Measurements from ENCODE around the gene AK8.

The AK8 gene

DNA sequence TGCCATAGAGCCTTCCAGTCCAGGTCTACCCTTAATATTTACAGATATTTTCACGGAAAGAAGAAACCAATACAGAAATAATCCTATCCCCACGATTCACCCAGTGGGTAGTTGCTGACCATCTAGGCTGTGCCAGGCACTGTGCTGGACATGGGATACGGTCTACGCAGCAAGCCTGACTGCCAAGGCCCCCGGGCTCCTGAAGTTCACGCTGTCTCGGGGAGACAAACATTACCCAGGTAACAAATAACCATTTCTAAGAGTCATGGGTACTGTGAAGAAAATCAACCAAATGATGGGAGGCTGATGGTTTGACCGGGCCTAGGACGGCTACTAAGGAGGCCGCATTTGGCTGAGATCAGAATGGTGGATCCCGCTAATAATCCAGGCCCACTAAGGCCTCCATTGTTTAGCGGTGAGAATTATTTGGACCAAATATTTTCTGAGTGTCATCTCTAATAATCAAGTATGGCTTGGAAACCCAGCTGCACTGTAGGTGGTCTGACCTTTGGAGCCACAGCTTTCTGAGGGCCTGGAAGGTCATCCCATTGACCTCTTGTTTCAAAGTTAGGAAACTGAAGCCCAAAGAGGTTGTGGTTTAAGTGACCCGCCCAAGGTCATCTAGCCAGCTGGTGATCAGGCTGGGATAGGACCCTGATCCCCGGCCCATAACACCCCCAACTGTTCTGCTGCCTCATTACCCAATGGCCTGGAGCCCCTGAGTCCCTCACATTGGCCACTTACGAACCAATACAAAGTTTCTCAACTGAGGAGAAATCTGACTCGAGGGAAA lies 82.4 kb downstream of the AK8 start:
- DNase-seq = no peak

GRCh38 chr9:132794730-132795380 lies 83.2 kb downstream of the AK8 start:
- peak; percentile 69 for DNase-seq

DNA sequence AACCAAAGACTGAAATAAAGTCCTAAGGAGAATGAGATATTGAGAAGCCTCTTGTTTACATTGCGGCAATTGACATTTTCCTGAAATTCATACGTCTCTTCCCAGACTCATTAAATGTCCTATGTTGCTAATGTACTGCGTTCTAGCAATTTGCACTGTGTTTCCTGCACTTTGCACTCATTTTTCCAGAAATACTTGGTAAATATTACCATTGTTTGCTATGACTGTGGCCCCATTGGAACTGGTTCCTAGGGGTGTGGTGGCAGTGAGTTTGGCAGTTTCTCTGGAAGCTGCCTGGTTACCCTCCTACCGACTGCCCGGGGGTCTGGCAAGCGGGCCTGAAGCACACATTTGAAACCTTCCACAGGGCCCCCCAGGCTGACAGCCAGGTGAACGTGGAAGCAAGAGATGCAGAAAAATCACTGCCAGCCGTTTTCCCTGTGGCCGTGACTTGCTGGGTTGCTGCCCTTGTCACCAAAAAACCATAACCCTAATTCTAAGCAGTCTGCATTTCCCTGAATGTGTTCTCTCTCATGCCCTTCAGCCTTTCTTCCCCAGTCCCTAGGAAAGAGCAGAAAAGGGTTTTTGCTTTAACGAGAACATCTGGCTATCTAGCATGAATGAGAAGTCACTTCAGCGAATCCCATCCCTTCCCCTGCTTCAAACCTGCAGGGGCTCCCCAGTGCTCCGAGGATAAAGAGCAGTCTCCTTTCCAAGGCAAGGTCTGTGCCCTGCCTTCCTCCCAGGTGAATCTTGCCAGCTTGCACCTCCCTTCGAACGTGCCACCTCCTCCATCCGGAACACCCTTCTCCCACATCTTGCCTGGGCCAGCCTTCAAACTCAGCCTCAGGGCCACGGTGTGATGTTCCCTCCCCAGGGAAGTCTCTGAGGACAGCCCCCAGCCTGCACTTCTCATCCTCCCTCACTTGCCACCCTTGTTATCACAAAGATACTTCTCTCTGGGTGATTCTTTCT lies 84.2 kb downstream of the AK8 start:
- DNase-seq = no peak

DNA sequence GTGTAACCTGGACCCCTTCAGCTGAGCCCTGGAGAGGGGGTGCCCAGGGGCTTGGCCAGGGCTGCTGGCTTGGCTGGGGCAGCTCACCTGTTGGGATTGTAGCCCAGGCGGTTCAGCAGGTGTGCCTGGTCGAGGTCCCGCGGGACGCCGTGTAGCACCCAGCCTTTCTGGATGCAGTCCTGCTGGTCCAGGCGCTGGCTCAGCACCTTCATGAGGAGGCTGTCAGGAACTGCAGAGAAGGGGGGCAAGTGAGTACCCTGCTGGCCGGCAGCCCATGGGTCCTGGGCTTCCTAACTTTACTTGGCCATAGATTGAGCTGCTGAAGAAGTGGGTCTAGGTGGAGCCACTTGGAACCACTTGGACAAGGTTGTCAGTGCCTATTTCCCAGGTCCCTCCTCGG lies 85.5 kb downstream of the AK8 start:
- no peak for DNase-seq

DNA sequence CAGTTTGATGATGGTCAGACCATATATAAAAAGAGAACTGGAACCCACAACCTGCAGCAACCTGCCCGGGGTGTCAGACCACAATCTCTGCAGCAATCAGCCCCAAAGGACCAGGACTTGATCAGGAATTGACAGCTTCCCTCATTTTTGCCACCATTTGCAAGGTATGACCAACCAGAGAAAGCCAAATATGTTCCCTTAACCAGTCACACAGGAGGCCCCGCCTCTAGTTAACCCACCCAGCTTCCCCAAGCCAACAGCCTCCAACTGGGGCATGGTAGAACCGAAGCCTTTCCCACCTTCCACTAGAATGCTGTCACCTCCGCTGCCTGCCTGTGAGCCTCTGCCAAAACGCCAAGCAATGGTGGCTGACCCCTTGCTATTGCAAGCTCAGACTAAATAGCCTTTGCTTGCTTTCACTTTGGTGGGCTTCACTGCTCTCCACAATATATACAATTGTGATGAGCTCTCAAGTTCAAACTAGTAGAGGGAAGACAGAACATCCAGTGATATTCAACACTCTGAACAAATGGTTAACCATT lies 86.3 kb downstream of the AK8 start:
- no peak for DNase-seq

DNA sequence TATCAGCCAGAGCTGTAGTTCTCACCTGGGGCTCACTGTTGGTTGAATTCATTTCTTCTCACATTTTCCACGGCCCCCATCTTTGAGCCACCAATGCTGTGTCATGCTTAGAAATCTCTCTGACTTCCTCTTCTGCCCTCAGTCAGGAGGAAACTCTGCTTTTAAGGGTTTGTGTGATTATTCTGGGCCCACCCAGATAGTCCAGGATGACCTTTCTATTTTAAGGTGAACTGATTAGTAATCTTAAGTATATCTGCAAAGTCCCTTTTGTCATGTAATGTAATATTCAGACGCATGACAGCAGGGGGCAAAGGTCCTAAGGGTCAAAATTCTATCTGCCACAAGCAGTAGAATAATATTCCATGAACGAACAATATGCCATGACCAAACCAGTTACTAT lies 88.4 kb downstream of the AK8 start:
- DNase-seq = peak; percentile 41

DNA sequence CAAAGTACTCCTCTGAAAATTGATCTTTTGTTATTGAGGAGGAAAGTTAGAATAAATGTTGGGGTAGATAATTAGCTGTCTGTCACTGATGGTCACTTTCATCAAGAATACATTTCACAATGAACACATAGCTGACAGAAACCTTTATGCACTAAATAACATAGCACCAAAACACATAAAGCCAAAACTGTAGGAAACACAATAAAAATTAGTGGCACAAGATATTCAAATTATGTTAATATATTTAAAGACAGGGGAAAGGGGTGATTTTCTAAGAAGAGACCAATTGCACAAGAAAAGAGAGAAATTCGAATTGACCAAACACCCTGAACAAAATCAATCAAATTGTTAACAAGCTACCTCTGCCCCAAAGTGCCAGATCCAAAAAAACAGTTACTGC lies 89.7 kb downstream of the AK8 start:
- DNase-seq = no peak

- no peak for DNase-seq
These were observed 90.3 kb downstream of the AK8 start for GRCh38 chr9:132787748-132788159.

DNA sequence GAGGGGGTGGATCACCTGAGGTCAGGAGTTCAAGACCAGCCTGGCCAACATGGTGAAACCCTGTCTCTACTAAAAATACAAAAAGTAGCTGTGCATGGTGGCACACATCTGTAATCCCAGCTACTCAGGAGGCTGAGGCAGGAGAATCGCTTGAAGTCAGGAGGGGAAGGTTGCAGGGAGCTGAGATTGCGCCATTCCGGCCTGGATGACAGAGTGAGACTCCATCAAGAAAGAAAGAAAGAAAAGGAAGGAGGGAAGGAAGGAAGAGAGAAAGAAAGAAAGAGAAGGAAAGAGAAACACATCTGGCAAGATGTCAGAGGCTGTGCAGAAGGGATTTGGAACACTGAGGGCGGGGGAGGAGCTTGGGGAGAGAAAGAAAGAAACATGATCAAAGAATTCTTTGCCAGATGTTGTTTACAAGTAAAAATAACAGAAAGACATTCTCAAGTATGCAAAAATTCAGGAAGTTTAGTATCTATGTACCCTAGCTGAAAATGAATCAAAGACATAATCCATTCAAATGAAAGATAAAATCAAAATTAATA lies 93.7 kb downstream of the AK8 start:
- no peak for DNase-seq

DNA sequence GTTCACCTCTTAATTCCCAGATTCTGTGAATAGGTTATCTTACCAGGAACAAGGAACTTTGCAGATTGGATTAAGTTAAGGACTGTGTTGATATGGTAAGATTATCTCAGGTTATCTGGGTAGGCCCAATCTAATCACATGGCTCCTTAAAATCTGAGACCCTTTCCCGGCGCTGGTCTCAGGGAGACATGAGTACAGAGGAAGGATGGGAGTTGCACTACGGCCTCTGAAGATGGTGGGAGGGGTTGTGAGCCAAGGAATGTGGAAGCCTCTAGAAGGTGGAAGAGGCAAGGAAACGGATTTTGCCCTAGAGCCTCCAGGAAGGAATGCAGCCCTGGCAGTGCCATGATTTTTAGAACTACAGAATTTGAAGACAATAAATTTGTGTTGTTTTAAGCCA lies 95.1 kb downstream of the AK8 start:
- DNase-seq = no peak

- no peak for DNase-seq
These were observed 96.0 kb downstream of the AK8 start for GRCh38 chr9:132782037-132782436.

- no peak for DNase-seq
These were observed 97.7 kb downstream of the AK8 start for GRCh38 chr9:132780230-132781007.

DNA sequence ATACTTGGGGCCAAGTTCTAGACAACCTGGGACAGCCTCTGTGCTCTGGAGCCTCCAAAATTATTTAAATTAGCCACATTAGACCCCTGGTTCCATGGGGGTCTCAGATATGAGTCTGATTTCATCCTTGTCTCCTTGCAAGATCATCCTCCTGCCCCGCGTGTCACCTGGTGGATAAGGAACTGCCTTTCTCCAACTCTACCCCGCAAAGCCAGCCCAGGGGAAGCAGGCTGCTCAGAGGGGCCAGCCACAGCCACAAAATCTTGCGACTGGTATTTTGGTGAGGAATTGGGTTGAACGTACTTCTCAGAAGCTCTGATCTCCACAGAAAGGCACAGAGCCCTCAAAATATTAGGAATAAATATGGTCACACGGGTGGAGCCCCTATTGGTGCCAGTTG lies 101.2 kb downstream of the AK8 start:
- DNase-seq = no peak

GRCh38 chr9:132776268-132776667 lies 101.8 kb downstream of the AK8 start:
- DNase-seq = no peak

DNA sequence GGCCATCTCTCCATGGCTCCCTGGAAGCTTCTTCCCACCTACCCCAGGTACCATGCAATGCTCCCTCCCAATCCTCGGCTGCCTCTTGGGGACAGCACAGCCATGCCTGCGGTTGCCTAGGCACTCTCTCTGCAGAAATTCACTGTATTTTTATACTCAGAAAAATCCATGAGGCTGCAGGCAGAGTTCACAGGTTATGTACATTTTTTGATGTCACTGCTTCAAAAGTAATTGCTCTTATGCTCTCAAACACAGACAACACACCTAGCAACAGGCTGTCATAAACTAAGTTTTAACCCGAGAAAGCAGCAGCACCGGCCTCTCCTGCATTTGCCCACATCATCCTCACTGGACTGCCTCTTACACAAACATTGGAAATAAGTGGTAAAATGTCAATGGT lies 102.4 kb downstream of the AK8 start:
- no peak for DNase-seq

DNA sequence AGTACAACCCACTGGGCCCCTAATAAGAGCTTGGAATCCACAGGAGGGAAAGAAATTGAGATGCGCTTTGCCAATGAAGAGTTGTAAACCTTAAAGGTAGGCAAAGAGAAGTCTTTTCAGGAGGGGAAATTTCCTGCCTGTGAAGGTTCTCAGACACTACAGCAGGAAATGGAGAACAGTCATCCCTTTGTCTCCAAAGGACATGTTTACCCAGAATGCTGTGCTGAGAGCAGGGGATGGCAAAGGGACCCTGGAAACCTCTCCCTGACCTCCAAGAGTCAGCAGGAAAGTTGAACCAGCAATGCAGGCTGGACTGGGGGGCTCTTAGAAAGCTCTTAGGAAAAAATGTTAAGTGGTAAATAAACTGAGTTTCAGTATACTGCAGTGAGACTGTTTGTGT lies 103.2 kb downstream of the AK8 start:
- no peak for DNase-seq

- DNase-seq = no peak
These were observed 104.2 kb downstream of the AK8 start for GRCh38 chr9:132773764-132774339.

GRCh38 chr9:132773093-132773492 lies 105.0 kb downstream of the AK8 start:
- no peak for DNase-seq

DNA sequence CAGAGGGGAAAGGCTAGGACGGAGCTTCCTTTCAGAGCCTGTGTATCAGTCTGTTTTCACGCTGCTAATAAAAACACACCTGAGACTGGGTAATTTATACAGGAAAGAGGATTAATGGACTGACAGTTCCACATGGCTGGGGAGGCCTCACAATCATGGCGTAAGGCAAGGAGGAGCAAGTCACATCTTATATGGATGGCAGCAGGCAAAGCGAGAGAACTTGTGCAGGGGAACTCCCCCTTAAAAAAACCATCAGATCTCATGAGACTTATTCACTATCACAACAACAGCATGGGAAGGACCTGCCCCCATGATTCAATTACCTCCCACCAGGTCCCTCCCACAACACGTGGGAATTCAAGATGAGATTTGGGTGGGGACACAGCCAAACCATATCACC lies 106.3 kb downstream of the AK8 start:
- DNase-seq = peak; percentile 3

DNA sequence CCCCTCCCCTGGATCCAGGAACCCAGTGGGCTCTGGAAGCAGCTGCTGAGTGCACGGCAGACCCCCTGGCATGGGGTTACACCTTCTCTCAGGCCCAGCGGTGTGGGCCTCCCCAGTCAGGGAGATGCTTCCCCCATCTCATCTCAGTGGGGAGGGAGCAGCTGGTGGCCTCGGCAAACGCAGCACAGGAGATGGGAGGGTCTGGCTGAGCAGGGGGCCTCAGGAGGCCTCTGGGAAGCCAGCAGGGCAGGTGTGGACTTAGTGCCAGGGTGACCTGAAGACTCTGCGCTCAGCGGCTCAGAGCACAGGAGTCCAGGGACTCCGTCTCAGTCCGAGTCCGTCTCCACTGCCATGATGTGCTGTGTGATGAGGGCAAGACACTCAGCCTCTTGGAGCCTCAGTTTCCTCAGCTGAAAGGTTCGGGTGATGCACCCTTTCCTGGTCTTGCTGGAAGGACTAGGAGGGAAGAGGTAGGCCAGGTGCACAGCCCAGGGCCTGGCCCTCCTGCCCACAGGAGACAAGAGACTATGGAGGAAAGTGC lies 107.2 kb downstream of the AK8 start:
- no peak for DNase-seq
